Measurements from ENCODE around the gene PASK. TPM values are rescaled to one million over a fixed set of nuclear protein-coding genes. Genes with fewer than 3 reads are reported as not detected.

PASK gene
- total RNA-seq, 4 donors from 2014 or later = 4.1 to 8.1 (median 5.9) TPM

GRCh38 chr2:241066893-241067341, 82.4 kb downstream of the PASK start:
- Histone ChIP-seq H3K36me3 (peaks cover 0 to 74% (median 0%) of the 10 kb centered on the region in 3 donors), H3K27ac (no peak overlapping the region), H3K9me3 (no peaks in the 10 kb centered on the region), H3K27me3 (no peaks in the 10 kb centered on the region), H3K4me1 (peaks cover 0 to 23% (median 0%) of the 10 kb centered on the region in 4 donors), H3K4me3 (no peak overlapping the region)
- 53 to 64% methylated on average over 11 to 15 of the region's 15 CpGs for WGBS, 2 donors
- DNase-seq (ENCODE audit: low spot score in 2 of 2) = peak in 1 of 2 donors; percentile 10
- TF ChIP-seq EP300 (IDR thresholded peaks at IDR 0.05) (no peak), CTCF (IDR thresholded peaks at IDR 0.05) (no peak), POLR2A (IDR thresholded peaks at IDR 0.05) (no peak)

- H3K27me3 ChIP-seq = no peaks in the 10 kb centered on the region
- 88% methylated on average over 21 of the region's 21 CpGs for WGBS, 2 donors
- DNase-seq (ENCODE audit: low spot score in 2 of 2) = no peak
- peaks cover 0 to 23% (median 0%) of the 10 kb centered on the region in 4 donors for H3K4me1 ChIP-seq
- H3K36me3 ChIP-seq = peaks cover 0 to 68% (median 0%) of the 10 kb centered on the region in 3 donors
- H3K27ac ChIP-seq = no peak overlapping the region
- TF ChIP-seq EP300 (IDR thresholded peaks at IDR 0.05) = no peak
- no peak for TF ChIP-seq CTCF (IDR thresholded peaks at IDR 0.05)
- no peak for TF ChIP-seq POLR2A (IDR thresholded peaks at IDR 0.05)
- H3K4me3 ChIP-seq = no peak overlapping the region
- H3K9me3 ChIP-seq = no peaks in the 10 kb centered on the region
Measured at GRCh38 chr2:241066171-241066892, 82.9 kb downstream of the PASK start.

GRCh38 chr2:241065355-241065803, 83.9 kb downstream of the PASK start:
- peaks cover 0 to 23% (median 0%) of the 10 kb centered on the region in 4 donors for H3K4me1 ChIP-seq
- TF ChIP-seq EP300 (IDR thresholded peaks at IDR 0.05) = no peak
- TF ChIP-seq POLR2A (IDR thresholded peaks at IDR 0.05) = no peak
- TF ChIP-seq CTCF (IDR thresholded peaks at IDR 0.05) = no peak
- no peaks in the 10 kb centered on the region for H3K9me3 ChIP-seq
- 74 to 82% methylated on average over 23 to 27 of the region's 27 CpGs for WGBS, 2 donors
- H3K36me3 ChIP-seq = peaks cover 0 to 58% (median 0%) of the 10 kb centered on the region in 3 donors
- H3K4me3 ChIP-seq = no peak overlapping the region
- no peak overlapping the region for H3K27ac ChIP-seq
- DNase-seq (ENCODE audit: low spot score in 2 of 2) = no peak
- H3K27me3 ChIP-seq = no peaks in the 10 kb centered on the region

GRCh38 chr2:241064802-241065354, 84.4 kb downstream of the PASK start:
- peaks cover 0 to 23% (median 0%) of the 10 kb centered on the region in 4 donors for H3K4me1 ChIP-seq
- no peaks in the 10 kb centered on the region for H3K9me3 ChIP-seq
- DNase-seq (ENCODE audit: low spot score in 2 of 2) = peak in 1 of 2 donors; percentile 9
- 79 to 86% methylated on average over 14 to 20 of the region's 23 CpGs for WGBS, 2 donors
- peaks cover 0 to 53% (median 0%) of the 10 kb centered on the region in 3 donors for H3K36me3 ChIP-seq
- H3K27me3 ChIP-seq = no peaks in the 10 kb centered on the region
- TF ChIP-seq EP300 (IDR thresholded peaks at IDR 0.05) (no peak), POLR2A (IDR thresholded peaks at IDR 0.05) (no peak), CTCF (IDR thresholded peaks at IDR 0.05) (no peak)
- no peak overlapping the region for H3K4me3 ChIP-seq
- H3K27ac ChIP-seq = peak overlapping the region in 1 of 4 donors; percentile 32

Data from tibial nerve (tissue), 4 donors.